ENCODE measurements around the gene MUC20.

MUC20 gene

DNA sequence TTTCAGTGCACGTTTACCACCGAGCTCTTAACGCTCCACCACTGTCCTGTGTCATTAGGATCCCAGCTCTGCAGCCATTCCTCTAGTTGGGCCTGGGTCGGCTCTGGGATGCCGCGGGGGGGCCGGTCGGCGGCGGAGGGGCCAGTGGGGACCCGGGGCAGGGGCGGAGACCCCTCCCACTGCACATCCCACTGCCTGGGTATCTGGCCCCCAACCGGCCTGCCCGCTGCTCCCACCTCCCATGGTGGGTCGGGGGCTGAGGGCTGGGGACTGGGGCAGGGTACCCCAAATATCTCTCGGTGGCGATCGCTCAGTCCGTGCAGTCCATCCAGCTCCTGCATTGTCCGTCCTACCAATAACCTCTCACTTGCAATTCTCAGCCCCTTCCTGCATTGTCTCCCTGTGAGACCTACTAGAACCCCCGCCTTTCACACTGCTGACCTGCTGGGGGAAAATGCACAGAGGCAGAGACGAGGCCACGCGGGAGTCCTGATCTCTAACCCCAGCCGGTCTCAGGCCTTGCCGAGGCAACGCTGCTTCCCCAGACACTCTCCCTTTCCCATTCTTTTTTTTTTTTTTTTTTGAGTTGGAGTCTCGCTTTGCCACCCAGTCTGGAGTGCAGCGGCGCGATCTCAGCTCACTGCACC lies 24.0 kb upstream of the MUC20 start:
- TF ChIP-seq, protein P1, sequence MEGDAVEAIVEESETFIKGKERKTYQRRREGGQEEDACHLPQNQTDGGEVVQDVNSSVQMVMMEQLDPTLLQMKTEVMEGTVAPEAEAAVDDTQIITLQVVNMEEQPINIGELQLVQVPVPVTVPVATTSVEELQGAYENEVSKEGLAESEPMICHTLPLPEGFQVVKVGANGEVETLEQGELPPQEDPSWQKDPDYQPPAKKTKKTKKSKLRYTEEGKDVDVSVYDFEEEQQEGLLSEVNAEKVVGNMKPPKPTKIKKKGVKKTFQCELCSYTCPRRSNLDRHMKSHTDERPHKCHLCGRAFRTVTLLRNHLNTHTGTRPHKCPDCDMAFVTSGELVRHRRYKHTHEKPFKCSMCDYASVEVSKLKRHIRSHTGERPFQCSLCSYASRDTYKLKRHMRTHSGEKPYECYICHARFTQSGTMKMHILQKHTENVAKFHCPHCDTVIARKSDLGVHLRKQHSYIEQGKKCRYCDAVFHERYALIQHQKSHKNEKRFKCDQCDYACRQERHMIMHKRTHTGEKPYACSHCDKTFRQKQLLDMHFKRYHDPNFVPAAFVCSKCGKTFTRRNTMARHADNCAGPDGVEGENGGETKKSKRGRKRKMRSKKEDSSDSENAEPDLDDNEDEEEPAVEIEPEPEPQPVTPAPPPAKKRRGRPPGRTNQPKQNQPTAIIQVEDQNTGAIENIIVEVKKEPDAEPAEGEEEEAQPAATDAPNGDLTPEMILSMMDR (IDR thresholded peaks at IDR 0.05; ENCODE audit: low read depth, low read length): no peak
- H3K9me3 ChIP-seq: no peaks in the 10 kb centered on the region
- no peak for DNase-seq
- H3K4me3 ChIP-seq (ENCODE audit: low read depth, low read length): no peak overlapping the region
- H3K27me3 ChIP-seq: no peaks in the 10 kb centered on the region
- H3K4me1 ChIP-seq: no peaks in the 10 kb centered on the region
- peaks cover 11% of the 10 kb centered on the region; the same call in 1 of the 2 replicates for H3K36me3 ChIP-seq

DNA sequence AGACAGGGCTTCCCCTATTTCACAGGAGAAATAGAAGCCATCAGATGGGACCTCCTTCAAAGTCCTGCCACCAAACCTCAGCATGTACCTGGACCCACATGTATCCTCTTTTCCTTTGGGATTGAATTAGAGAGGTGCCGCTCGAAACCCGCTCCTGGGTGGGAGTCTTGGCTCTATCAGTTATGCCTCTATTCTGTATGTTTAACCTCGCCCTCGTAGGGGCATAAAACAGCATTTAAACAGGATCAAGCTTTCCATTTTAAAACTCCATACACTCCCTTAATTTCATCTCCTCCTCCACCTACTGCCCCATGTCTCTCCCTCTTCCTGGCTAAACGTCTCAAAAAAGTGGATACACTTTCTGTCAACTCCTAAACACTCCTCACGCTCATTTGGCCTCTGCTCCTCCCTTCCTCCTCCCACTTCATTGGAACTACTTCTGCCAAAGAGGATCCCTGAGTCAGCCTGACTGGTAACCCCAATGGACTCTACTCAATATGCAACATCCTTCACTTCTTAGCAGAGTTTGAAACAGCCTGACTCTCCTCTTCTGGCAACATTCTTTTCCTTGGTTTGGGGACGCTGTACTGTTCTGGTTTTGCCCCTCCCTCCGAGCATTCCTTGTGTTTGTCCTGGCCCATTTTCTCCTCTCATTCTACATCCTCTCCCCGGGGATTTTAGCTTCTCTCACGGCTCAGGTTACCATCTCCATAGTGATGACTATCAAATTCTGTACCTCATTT lies 23.0 kb upstream of the MUC20 start:
- Histone ChIP-seq H3K36me3 (peaks cover 5% of the 10 kb centered on the region; the same call in 1 of the 2 replicates), H3K27me3 (no peaks in the 10 kb centered on the region)
- no peak for DNase-seq

DNA sequence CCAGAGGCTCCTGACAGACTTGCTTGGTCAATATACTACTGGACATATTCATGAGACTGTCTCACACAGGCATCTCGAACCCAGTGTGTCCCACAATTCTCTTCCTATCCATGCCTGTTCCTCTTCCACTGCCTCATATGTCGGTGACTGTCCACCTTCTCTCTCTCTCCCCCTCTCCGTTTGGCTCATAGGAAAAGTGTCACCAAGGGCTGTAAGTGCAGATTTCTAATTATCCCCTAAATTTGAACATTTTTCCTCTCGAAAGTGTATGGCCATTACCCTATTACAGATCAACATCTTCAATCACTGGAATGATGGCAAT lies 22.5 kb upstream of the MUC20 start:
- DNase-seq: no peak
- TF ChIP-seq, protein P1 (IDR thresholded peaks at IDR 0.05; ENCODE audit: low read depth, low read length): no peak
- Histone ChIP-seq H3K9me3 (no peaks in the 10 kb centered on the region), H3K4me3 (ENCODE audit: low read depth, low read length) (no peak overlapping the region), H3K4me1 (no peaks in the 10 kb centered on the region), H3K36me3 (peaks cover 5% of the 10 kb centered on the region; the same call in 1 of the 2 replicates), H3K27me3 (no peaks in the 10 kb centered on the region)

More for the DNA sequence above, 23.0 kb upstream of the MUC20 start:
- H3K4me3 ChIP-seq (ENCODE audit: low read depth, low read length): no peak overlapping the region
- no peaks in the 10 kb centered on the region for H3K9me3 ChIP-seq
- TF ChIP-seq, protein P1 (IDR thresholded peaks at IDR 0.05; ENCODE audit: low read depth, low read length): no peak
- no peaks in the 10 kb centered on the region for H3K4me1 ChIP-seq

DNA sequence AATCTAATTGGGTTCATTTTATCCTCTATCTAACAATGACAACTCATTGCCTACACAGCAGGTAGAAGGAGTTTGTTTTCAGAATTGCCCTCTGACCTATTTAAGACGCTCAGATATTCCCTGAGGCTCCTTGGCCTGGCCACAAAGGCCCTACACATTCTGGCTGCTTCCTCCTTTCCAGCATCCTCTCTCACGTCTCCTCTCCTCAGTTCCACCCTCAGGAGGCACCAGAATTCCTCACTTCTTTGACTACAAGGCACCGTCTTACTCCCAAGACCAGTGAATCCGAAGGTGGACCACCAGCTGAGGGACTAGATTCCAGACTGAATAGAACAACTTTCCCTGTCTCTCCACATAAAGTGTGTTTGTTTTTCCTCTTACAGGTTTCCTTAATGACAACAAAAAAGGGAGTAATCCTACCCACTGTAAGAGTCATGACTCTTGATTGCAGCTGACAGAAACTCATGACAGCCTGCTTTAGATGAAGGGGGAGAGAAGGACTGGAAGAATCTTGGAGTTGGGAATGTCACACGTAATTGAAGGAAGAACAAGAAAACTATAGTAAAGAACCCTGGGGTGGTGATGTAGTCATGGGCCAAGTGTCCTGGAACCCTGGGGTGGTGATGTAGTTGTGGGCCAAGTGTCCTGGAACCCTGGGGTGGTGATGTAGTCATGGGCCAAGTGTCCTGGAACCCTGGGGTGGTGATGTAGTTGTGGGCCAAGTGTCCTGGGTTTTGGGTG lies 22.0 kb upstream of the MUC20 start:
- no peaks in the 10 kb centered on the region for H3K4me1 ChIP-seq
- no peak overlapping the region for H3K4me3 ChIP-seq (ENCODE audit: low read depth, low read length)
- TF ChIP-seq, protein P1 (IDR thresholded peaks at IDR 0.05; ENCODE audit: low read depth, low read length): no peak
- no peak for DNase-seq
- no peaks in the 10 kb centered on the region for H3K27me3 ChIP-seq
- no peaks in the 10 kb centered on the region for H3K9me3 ChIP-seq
- H3K36me3 ChIP-seq: peaks cover 5% of the 10 kb centered on the region; the same call in 1 of the 2 replicates

DNA sequence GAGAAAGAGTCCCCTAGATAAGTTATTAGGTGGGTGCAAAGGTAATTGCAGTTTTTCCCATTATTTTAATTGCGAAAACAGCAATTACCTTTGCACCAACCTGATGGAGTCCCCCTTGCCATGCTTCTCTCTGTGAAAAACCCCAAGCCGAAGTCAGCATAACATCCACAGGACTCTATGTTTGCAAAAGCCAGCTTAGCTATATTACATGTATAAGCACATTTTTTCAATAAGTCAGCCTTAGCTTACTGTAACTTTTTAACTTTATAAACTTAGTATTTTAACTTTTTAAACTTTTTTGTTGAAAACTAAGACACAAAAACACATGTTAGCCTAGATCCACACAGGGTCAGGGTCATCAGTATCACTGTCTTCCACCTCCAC lies 21.4 kb upstream of the MUC20 start:
- H3K27me3 ChIP-seq: no peaks in the 10 kb centered on the region
- no peaks in the 10 kb centered on the region for H3K4me1 ChIP-seq
- no peak overlapping the region for H3K4me3 ChIP-seq (ENCODE audit: low read depth, low read length)
- H3K36me3 ChIP-seq: peaks cover 5% of the 10 kb centered on the region; the same call in 1 of the 2 replicates
- no peak for DNase-seq
- no peaks in the 10 kb centered on the region for H3K9me3 ChIP-seq
- TF ChIP-seq, protein P1 (IDR thresholded peaks at IDR 0.05; ENCODE audit: low read depth, low read length): no peak
